Breast epithelium (tissue), 4 donors: ENCODE data around the gene RCOR1. TPM values are rescaled to one million over a fixed set of nuclear protein-coding genes. Genes with fewer than 3 reads are reported as not detected.

Experiments used
- DNase-seq, 2 donors: peaks; one replicate each; pipeline ENCODE4 v3.0.0-alpha.2; 2019; ENCODE audit warnings: low spot score in 2 of 2
- H3K27ac ChIP-seq, 2 donors: fragments of 200-600 bp; sonication (generic) in 1 of 2; one replicate each; pipeline ENCODE4 v1.5.1; 2016 to 2019; ENCODE audit warnings: mild to moderate bottlenecking in 1 of 2
- H3K27me3 ChIP-seq, 2 donors: fragments of 200-600 bp; sonication (generic) in 1 of 2; one replicate each; pipeline versions ENCODE4 v1.5.1 to v1.6.0; 2017 to 2019; ENCODE audit warnings: control low read depth in 1 of 2, mild to moderate bottlenecking in 1 of 2
- H3K36me3 ChIP-seq: fragments of 200-600 bp; one replicate; pipeline ENCODE4 v1.5.1; 2019
- H3K4me1 ChIP-seq, 2 donors: fragments of 200-600 bp; sonication (generic); one replicate each; pipeline ENCODE4 v1.5.1; 2016 to 2019; ENCODE audit warnings: control low read depth in 1 of 2
- H3K4me3 ChIP-seq, 3 donors: fragments of 200-600 bp; sonication (generic); 1 replicate in 2 of 3; 2 replicates in 1 of 3; pipeline ENCODE4 v1.5.1; 2016 to 2019; ENCODE audit warnings: mild to moderate bottlenecking in 3 of 3, moderate library complexity in 2 of 3
- H3K9me3 ChIP-seq, 2 donors: fragments of 200-600 bp; sonication (generic) in 1 of 2; one replicate each; pipeline ENCODE4 v1.5.1; 2016 to 2019; ENCODE audit warnings: control low read depth in 1 of 2
- POLR2A ChIP-seq: fragments of 450-650 bp; IDR thresholded peaks from one replicate; pipeline ENCODE4 v1.6.1; 2016; ENCODE audit warnings: antibody characterized with exemption, mild to moderate bottlenecking, moderate library complexity
- POLR2AphosphoS5 ChIP-seq, 3 donors: sonication (generic); formaldehyde crosslinking; IDR thresholded peaks; one replicate each; pipeline ENCODE4 v1.6.1; 2017; ENCODE audit warnings: antibody characterized with exemption in 3 of 3
- intact Hi-C: fragments of 100-400 bp; cut with DNase I; formaldehyde crosslinking; loops from one replicate; pipeline ENCODE4 v1.15.1; 2023; ENCODE audit warnings: low total_unique reads
- total RNA-seq, 3 donors: library from RNA; depleted of rRNA; stranded (reverse); fragments of >200 nt; gene quantifications; one replicate each; pipeline ENCODE4 v1.1.0, GENCODE V29; 2016
- TF ChIP-seq, protein P1 (sequence below), 3 donors: fragments of 450-650 bp; IDR thresholded peaks; one replicate each; pipeline ENCODE4 v1.5.1; 2016 to 2017; ENCODE audit warnings: antibody characterized with exemption in 3 of 3, mild to moderate bottlenecking in 3 of 3, moderate library complexity in 3 of 3

The RCOR1 gene
- total RNA-seq, 3 donors from 2014 or later = 15.7 to 21.8 (median 20.3) TPM

DNA sequence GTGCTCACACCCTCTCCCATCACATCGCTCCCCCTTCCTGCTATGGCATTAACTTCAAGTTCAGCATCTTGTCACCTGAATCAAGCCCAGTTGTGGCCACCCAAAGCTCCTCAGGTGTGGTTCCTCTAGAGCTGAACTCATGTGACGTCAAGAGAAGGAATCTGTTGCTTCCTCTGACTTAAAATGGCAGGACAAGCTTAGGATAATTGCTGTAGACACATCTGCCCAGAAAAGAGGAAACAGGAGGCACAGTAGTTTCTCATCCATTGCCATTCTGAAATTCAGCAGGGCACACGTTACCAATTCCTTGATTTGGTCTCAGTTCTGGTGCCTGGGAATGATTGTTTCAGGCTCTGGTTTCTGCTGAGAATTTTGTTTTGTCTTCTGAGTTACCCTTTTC is 52.1 kb downstream of the RCOR1 start:
- Histone ChIP-seq H3K9me3 (no peaks in the 10 kb centered on the region), H3K27ac (no peak overlapping the region), H3K36me3 (no peaks in the 10 kb centered on the region), H3K27me3 (no peaks in the 10 kb centered on the region), H3K4me3 (no peak overlapping the region), H3K4me1 (peaks cover 0 to 9% of the 10 kb centered on the region in 2 donors)
- intact Hi-C loops = no loop called here
- no peak for TF ChIP-seq POLR2A
- no peak for TF ChIP-seq POLR2AphosphoS5 (IDR thresholded peaks at IDR 0.05)
- TF ChIP-seq, protein P1, sequence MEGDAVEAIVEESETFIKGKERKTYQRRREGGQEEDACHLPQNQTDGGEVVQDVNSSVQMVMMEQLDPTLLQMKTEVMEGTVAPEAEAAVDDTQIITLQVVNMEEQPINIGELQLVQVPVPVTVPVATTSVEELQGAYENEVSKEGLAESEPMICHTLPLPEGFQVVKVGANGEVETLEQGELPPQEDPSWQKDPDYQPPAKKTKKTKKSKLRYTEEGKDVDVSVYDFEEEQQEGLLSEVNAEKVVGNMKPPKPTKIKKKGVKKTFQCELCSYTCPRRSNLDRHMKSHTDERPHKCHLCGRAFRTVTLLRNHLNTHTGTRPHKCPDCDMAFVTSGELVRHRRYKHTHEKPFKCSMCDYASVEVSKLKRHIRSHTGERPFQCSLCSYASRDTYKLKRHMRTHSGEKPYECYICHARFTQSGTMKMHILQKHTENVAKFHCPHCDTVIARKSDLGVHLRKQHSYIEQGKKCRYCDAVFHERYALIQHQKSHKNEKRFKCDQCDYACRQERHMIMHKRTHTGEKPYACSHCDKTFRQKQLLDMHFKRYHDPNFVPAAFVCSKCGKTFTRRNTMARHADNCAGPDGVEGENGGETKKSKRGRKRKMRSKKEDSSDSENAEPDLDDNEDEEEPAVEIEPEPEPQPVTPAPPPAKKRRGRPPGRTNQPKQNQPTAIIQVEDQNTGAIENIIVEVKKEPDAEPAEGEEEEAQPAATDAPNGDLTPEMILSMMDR (IDR thresholded peaks at IDR 0.05) = no peak
- DNase-seq = no peak

DNA sequence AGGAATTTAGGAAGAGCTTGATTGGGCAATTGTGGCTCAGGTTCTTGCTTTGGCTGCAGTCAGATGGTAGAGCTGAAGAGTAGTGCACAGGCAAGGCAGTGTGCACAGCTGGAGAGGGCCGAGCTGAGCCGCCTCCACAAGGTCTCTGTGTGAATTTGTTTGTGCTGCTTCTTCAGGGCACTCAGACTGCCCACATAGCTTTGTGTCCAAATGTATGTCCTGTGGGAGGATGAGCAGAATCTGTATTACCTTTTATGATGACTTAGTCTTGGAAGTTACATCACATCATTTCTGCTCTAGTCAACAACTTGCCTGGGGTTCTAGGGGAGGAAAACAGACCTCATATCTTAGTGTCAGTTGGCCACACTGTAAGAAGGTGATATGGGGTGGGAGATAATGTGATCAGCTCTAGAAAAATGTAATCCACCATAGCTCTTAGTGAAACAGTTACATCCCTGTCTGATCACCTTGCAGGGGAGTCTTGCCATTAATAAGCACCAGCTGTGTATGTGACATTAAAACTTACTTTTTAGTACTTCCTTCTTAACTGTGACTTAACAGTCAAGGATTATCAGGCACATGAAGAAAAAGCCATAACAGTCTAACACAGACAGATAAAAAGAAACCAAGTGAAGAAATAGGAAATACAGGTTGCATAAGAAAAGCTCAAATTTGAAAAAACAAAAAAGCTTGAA is 53.4 kb downstream of the RCOR1 start:
- H3K36me3 ChIP-seq = no peaks in the 10 kb centered on the region
- H3K9me3 ChIP-seq = no peaks in the 10 kb centered on the region
- intact Hi-C loops = no loop called here
- no peak overlapping the region for H3K27ac ChIP-seq
- no peak for DNase-seq
- TF ChIP-seq POLR2AphosphoS5 (IDR thresholded peaks at IDR 0.05) = no peak
- TF ChIP-seq, protein P1 (IDR thresholded peaks at IDR 0.05) = no peak
- TF ChIP-seq POLR2A = no peak
- H3K4me1 ChIP-seq = peaks cover 0 to 9% of the 10 kb centered on the region in 2 donors
- H3K4me3 ChIP-seq = no peak overlapping the region
- no peaks in the 10 kb centered on the region for H3K27me3 ChIP-seq

DNA sequence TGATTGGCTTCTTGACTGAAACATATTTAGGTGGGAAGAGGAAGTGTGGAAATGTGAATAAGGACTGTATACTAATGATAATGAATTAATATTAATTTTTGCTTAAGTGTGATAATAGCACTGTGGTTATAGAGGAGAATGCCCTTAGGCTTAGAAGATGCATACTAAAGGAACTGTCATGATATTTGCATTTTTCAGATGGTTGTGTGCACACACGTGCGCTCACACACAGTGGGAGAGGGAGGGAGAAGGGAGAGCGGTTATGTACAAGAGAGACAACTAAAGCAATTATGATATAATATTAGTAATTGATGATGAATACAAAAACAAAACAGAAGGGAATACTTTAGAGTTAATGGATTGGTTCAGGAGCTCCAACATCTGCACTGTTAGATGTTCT is 54.2 kb downstream of the RCOR1 start:
- H3K27me3 ChIP-seq = no peaks in the 10 kb centered on the region
- TF ChIP-seq, protein P1 (IDR thresholded peaks at IDR 0.05) = no peak
- TF ChIP-seq POLR2AphosphoS5 (IDR thresholded peaks at IDR 0.05) = no peak
- no peak for TF ChIP-seq POLR2A
- H3K4me3 ChIP-seq = no peak overlapping the region
- no peak for DNase-seq
- H3K9me3 ChIP-seq = no peaks in the 10 kb centered on the region
- peaks cover 0 to 9% of the 10 kb centered on the region in 2 donors for H3K4me1 ChIP-seq
- H3K36me3 ChIP-seq = no peaks in the 10 kb centered on the region
- intact Hi-C loops = no loop called here
- no peak overlapping the region for H3K27ac ChIP-seq

DNA sequence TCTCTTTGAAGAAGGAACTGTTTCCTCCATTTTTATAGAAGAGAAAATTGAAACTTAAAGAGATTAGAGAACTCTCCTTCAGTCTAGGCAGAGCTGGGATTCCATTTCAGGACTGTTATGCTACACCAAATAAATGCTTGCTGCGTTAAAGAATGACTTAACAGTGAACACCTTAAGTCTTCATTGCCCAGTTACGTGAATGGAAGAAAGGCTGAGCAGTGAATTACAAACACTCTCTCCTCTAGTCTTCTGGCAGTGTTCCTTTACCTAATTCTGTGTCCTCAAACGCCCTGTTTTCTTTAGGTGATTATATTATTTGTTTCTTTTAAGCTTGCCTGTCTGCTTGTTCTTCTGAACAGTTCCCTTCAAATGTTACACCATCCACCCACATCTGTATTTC is 59.7 kb downstream of the RCOR1 start:
- no peak for TF ChIP-seq POLR2A
- no peak for TF ChIP-seq POLR2AphosphoS5 (IDR thresholded peaks at IDR 0.05)
- Histone ChIP-seq H3K4me1 (peaks cover 0 to 3% of the 10 kb centered on the region in 2 donors), H3K27me3 (no peaks in the 10 kb centered on the region), H3K27ac (no peak overlapping the region), H3K4me3 (no peak overlapping the region), H3K36me3 (no peaks in the 10 kb centered on the region), H3K9me3 (no peaks in the 10 kb centered on the region)
- intact Hi-C loops = no loop called here
- DNase-seq = no peak

DNA sequence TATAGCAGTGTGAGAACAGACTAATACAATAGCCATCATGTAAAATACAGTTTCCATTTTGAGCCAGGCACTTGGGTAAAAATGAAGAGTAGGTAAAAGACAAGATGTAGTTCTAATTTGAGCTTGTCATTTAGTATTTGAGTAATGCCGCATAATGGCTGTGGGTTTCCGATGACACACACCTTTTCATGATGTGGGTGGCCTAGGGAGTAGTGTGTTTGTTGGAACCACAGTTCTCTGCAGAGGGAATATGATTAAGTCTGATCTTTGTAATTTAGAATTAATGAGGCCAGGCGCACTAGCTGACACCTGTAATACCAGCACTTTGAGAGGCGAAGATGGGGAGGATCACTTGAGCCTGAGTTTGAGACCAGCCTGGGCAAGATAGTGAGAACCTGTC is 61.8 kb downstream of the RCOR1 start:
- Histone ChIP-seq H3K27ac (no peak overlapping the region), H3K27me3 (no peaks in the 10 kb centered on the region), H3K9me3 (no peaks in the 10 kb centered on the region), H3K4me3 (no peak overlapping the region), H3K36me3 (no peaks in the 10 kb centered on the region), H3K4me1 (peaks cover 0 to 3% of the 10 kb centered on the region in 2 donors)
- no peak for TF ChIP-seq POLR2AphosphoS5 (IDR thresholded peaks at IDR 0.05)
- TF ChIP-seq, protein P1 (IDR thresholded peaks at IDR 0.05) = no peak
- intact Hi-C loops = no loop called here
- DNase-seq = no peak
